ENCODE results near the gene CALHM4. TPM values are rescaled to one million over a fixed set of nuclear protein-coding genes. Genes with fewer than 3 reads are reported as not detected.

The CALHM4 gene
- total and polyA plus RNA-seq, 2 of the 4 experiments (the other 2 are of a cell fraction) = 0.07 TPM; not detected in 1

DNA sequence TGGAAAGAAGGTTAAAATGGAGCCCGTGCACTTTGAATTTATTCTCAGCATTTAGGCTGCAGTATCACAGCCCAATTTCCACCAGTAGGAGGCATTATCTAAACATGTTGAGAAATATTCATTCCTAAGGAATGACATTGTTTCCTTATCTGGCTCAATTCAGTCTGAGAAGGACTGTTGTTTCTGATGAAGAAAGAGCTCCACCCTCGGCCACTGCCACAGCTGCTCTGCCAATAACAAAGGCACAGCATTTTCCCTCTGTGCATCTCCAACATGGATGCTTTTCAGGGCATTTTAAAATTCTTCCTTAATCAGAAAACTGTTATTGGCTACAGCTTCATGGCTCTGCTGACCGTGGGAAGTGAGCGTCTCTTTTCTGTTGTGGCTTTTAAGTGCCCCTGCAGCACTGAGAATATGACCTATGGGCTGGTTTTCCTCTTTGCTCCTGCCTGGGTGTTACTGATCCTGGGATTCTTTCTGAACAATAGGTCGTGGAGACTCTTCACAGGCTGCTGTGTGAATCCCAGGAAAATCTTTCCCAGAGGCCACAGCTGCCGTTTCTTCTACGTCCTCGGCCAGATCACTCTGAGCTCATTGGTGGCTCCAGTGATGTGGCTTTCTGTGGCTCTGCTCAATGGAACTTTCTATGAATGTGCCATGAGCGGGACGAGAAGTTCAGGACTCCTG lies 42.0 kb upstream of the CALHM4 start, which contains the start of gene CALHM5:
CALHM5 (plus strand) TSS at position 216 of the 687 bp plus-strand sequence; CDS start at position 274, 58 bp downstream.
- Histone ChIP-seq H3K56ac (ENCODE audit: extremely low read depth, insufficient read depth, low read length) (peak within 1 kb of the TSS; percentile 90), H4K8ac (ENCODE audit: low read depth in 2 of 2, low read length in 2 of 2) (peak within 1 kb of the TSS; percentile 27 to 84), H2BK15ac (ENCODE audit: low read depth, low read length) (peak within 1 kb of the TSS; percentile 54; the same call in 2 of the 3 replicates), H3K4ac (ENCODE audit: low read depth, low read length) (peak within 1 kb of the TSS; percentile 91), H3K18ac (ENCODE audit: low read depth, low read length) (peak within 1 kb of the TSS; percentile 43), H3K27me3 (ENCODE audit: control insufficient read depth, insufficient read depth, low read length) (no peaks in the 10 kb centered on the region), H3K23ac (ENCODE audit: low read depth, low read length) (peak within 1 kb of the TSS; percentile 88), H2AFZ (replicated peaks; ENCODE audit: low read length, poor library complexity) (peak within 1 kb of the TSS; percentile 86), H3K4me2 (ENCODE audit: low read depth, low read length) (peak within 1 kb of the TSS; percentile 90), H3K4me3 (ENCODE audit: insufficient read depth, low read depth, low read length) (peak within 1 kb of the TSS; percentile 51), H3K4me1 (ENCODE audit: control insufficient read depth, insufficient read depth, low read length) (peaks cover 5% of the 10 kb centered on the region), H4K20me1 (ENCODE audit: insufficient read depth, low read length) (no peaks in the 10 kb centered on the region), H3K14ac (replicated peaks; ENCODE audit: low read depth, low read length) (peak within 1 kb of the TSS; percentile 91), H3K36me3 (ENCODE audit: control insufficient read depth, insufficient read depth, low read length) (peaks cover 3% of the 10 kb centered on the region), H2AK5ac (ENCODE audit: low read depth, low read length) (peak within 1 kb of the TSS; percentile 57), H3K9me1 (ENCODE audit: insufficient read depth, low read length) (peaks cover 15% of the 10 kb centered on the region), H2BK5ac (ENCODE audit: low read depth, low read length, poor library complexity, severe bottlenecking) (peak within 1 kb of the TSS; percentile 82), H3K79me1 (ENCODE audit: low read depth in 1 of 2, low read length in 2 of 2) (peaks cover 21 to 33% of the 10 kb centered on the region in 2 experiments), H2BK20ac (ENCODE audit: low read depth, low read length) (peak within 1 kb of the TSS; percentile 65), H2BK120ac (ENCODE audit: low read depth, low read length) (peak within 1 kb of the TSS; percentile 52), H3K9me3 (ENCODE audit: control insufficient read depth, insufficient read depth, low read length) (no peaks in the 10 kb centered on the region), H3K27ac (ENCODE audit: insufficient read depth, low read length) (peak within 1 kb of the TSS; percentile 92), H2AK9ac (replicated peaks; ENCODE audit: low read depth, low read length, poor library complexity) (peak within 1 kb of the TSS; percentile 20), H4K5ac (ENCODE audit: low read depth, low read length) (peak within 1 kb of the TSS; percentile 69), H4K91ac (ENCODE audit: insufficient read depth, low read depth, low read length) (peak within 1 kb of the TSS; percentile 74), H3K9ac (ENCODE audit: low read depth, low read length) (peak within 1 kb of the TSS; percentile 80)
- intact Hi-C loops (cut with micrococcal nuclease) (loop anchor here (1.0 to 5.0 kb wide), 4 partner anchors 19 to 141 kb away; partner anchors contain the start of gene DSE), in situ Hi-C loops (cut with MboI; ENCODE audit: low sequenced_read_pairs) (no loop called here), dilution Hi-C loops (cut with HindIII; ENCODE audit: low sequenced_read_pairs, unreplicated experiment) (no loop called here)
- ChIA-PET CTCF (interaction anchor here (0.6 to 2.3 kb wide), 14 partner anchors 9 to 243 kb away, joined by 3 to 10 read pairs (median 4); no protein-coding TSS in a partner anchor), POLR2A (ENCODE audit: unreplicated experiment) (no interaction called here)
- ATAC-seq (ENCODE audit: low read depth) = peak; percentile 86
- DNase-seq = peak; percentile 94
- peak; percentile 44 for TF ChIP-seq RCOR1 (IDR thresholded peaks at IDR 0.05; ENCODE audit: insufficient replicate concordance, low read length)
- TF ChIP-seq, protein P1, sequence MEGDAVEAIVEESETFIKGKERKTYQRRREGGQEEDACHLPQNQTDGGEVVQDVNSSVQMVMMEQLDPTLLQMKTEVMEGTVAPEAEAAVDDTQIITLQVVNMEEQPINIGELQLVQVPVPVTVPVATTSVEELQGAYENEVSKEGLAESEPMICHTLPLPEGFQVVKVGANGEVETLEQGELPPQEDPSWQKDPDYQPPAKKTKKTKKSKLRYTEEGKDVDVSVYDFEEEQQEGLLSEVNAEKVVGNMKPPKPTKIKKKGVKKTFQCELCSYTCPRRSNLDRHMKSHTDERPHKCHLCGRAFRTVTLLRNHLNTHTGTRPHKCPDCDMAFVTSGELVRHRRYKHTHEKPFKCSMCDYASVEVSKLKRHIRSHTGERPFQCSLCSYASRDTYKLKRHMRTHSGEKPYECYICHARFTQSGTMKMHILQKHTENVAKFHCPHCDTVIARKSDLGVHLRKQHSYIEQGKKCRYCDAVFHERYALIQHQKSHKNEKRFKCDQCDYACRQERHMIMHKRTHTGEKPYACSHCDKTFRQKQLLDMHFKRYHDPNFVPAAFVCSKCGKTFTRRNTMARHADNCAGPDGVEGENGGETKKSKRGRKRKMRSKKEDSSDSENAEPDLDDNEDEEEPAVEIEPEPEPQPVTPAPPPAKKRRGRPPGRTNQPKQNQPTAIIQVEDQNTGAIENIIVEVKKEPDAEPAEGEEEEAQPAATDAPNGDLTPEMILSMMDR (conservative IDR thresholded peaks at IDR 0.05; ENCODE audit: low read depth, low read length) = peak; percentile 85
- TF ChIP-seq CEBPB (IDR thresholded peaks at IDR 0.05; ENCODE audit: low read depth, low read length) = peak; percentile 97
- TF ChIP-seq FOS (IDR thresholded peaks at IDR 0.05; ENCODE audit: low read depth, low read length) = peak; percentile 64; the same call in 1 of the 2 replicates
- no peak for TF ChIP-seq MXI1 (IDR thresholded peaks at IDR 0.05; ENCODE audit: borderline replicate concordance, low read depth, low read length)
- TF ChIP-seq SMC3 (IDR thresholded peaks at IDR 0.05; ENCODE audit: low read depth, low read length) = peak; percentile 55
- TF ChIP-seq RAD21 (IDR thresholded peaks at IDR 0.05; ENCODE audit: low read length) = peak; percentile 50
- TF ChIP-seq CHD1 (IDR thresholded peaks at IDR 0.05; ENCODE audit: low read depth, low read length) = no peak
- whole genome bisulfite sequencing, 2 experiments (ENCODE audit: extremely low coverage in 2 of 2, insufficient read length in 1 of 2) = 17% methylated on average over 1 of the region's 10 CpGs; no CpG with 5 or more reads in 1 of the 2 experiments
- BruUV-seq (replicated peaks) = TSS peak; percentile 77
